Gastroesophageal sphincter (tissue), 4 donors: ENCODE results near the gene RIC8B. TPM values are rescaled to one million over a fixed set of nuclear protein-coding genes. Genes with fewer than 3 reads are reported as not detected.

Experiments used
- ATAC-seq: fragments of 150-250 bp; one replicate; pipeline ENCODE4 v1.9.1; 2016; ENCODE audit warnings: mild to moderate bottlenecking, moderate library complexity
- H3K27ac ChIP-seq, 4 donors: fragments of 200-600 bp; sonication (generic) in 3 of 4; 1 replicate in 3 of 4; 2 replicates in 1 of 4; pipeline ENCODE4 v1.5.1; 2016 to 2019
- H3K27me3 ChIP-seq: fragments of 200-600 bp; sonication (generic); one replicate; pipeline ENCODE4 v1.5.1; 2019
- H3K36me3 ChIP-seq, 2 donors: fragments of 200-600 bp; sonication (generic); one replicate each; pipeline ENCODE4 v1.5.1; 2019; ENCODE audit warnings: control low read depth in 1 of 2
- H3K4me1 ChIP-seq, 3 donors: fragments of 200-600 bp; sonication (generic); 1 replicate in 2 of 3; 2 replicates in 1 of 3; pipeline ENCODE4 v1.5.1; 2016 to 2019; ENCODE audit warnings: control low read depth in 2 of 3
- H3K4me3 ChIP-seq, 2 donors: fragments of 200-600 bp; sonication (generic); one replicate each; pipeline ENCODE4 v1.5.1; 2019; ENCODE audit warnings: mild to moderate bottlenecking in 1 of 2, moderate library complexity in 1 of 2
- H3K9me3 ChIP-seq, 3 donors: fragments of 200-600 bp; sonication (generic); one replicate each; pipeline ENCODE4 v1.5.1; 2017 to 2019; ENCODE audit warnings: control low read depth in 2 of 3
- EP300 ChIP-seq: sonication (generic); formaldehyde crosslinking; IDR thresholded peaks from one replicate; pipeline ENCODE4 v1.6.1; 2017; ENCODE audit warnings: antibody characterized with exemption, mild to moderate bottlenecking
- POLR2A ChIP-seq, 2 donors: fragments of 450-650 bp; IDR thresholded peaks; one replicate each; pipeline ENCODE4 v1.6.1; 2017; ENCODE audit warnings: antibody characterized with exemption in 2 of 2, mild to moderate bottlenecking in 2 of 2, moderate library complexity in 1 of 2
- POLR2AphosphoS5 ChIP-seq: sonication (generic); formaldehyde crosslinking; IDR thresholded peaks from one replicate; pipeline ENCODE4 v1.6.1; 2017; ENCODE audit warnings: antibody characterized with exemption
- WGBS, 2 donors: methylation state at CpG; one replicate each; pipeline ENCODE4 v1.1.5; 2018; ENCODE audit warnings: low coverage in 1 of 2; 5-methylcytosine and 5-hydroxymethylcytosine counted together
- total RNA-seq, 4 donors: library from RNA; depleted of rRNA; stranded (reverse); fragments of >200 nt; gene quantifications; one replicate each; pipeline ENCODE4 v1.1.0, GENCODE V29; 2016
- TF ChIP-seq, protein P1 (sequence below), 4 experiments: fragments of 200-600 bp in 2 of 4; fragments of 450-650 bp in 2 of 4; sonication (generic) in 1 of 4; IDR thresholded peaks; one replicate each; pipeline ENCODE4 v1.5.1; 2017 to 2019; ENCODE audit warnings: antibody characterized with exemption in 4 of 4, mild to moderate bottlenecking in 2 of 4, moderate library complexity in 2 of 4

The RIC8B gene
- total RNA-seq, 4 donors from 2014 or later, result 13.3 to 18.4 (median 15.6) TPM

DNA sequence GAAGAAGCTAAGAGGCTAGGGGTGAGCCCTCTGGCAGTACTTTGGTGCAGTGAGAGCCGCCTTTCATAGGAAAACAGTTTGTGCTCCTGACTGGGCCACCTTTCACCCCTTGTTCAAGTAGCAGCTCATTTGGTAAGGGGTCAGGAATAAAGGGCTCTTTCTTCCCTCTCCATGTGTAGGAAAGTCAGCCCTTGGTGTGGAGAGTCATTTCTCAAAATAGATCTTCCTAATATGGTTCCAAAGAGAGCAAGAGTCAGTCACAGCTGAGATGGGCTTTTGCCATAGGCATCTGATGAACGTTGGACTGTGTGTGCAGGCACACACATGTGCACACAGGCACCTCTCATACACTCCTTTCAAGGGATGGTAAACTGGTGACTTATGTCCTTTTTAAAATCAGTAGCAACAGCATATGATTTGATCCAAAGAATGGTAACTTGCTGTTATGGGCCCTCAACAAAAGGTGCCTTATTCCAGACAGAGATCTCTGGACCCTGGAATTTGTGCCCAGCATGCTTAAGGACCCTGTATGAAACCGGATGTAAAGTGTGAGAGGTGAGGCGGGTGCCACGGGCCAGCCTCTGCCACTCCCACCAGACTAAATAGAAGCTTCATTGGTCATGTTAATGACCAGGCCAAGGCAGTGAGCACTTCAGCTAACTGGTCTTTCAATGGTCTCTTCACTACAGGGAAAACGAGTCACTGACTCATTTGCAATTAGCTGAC is 16.7 kb upstream of the RIC8B start:
- Histone ChIP-seq H3K9me3 (no peaks in the 10 kb centered on the region), H3K27me3 (no peaks in the 10 kb centered on the region), H3K36me3 (no peaks in the 10 kb centered on the region), H3K4me1 (peaks cover 0 to 19% (median 3%) of the 10 kb centered on the region in 3 donors), H3K4me3 (no peak overlapping the region), H3K27ac (peak overlapping the region in 2 of 4 donors; percentile 42 to 65)
- WGBS, 2 donors, result 53 to 80% methylated on average over 5 to 6 of the region's 6 CpGs
- TF ChIP-seq EP300 (no peak), POLR2A (IDR thresholded peaks at IDR 0.05) (no peak), POLR2AphosphoS5 (no peak)
- TF ChIP-seq, protein P1, sequence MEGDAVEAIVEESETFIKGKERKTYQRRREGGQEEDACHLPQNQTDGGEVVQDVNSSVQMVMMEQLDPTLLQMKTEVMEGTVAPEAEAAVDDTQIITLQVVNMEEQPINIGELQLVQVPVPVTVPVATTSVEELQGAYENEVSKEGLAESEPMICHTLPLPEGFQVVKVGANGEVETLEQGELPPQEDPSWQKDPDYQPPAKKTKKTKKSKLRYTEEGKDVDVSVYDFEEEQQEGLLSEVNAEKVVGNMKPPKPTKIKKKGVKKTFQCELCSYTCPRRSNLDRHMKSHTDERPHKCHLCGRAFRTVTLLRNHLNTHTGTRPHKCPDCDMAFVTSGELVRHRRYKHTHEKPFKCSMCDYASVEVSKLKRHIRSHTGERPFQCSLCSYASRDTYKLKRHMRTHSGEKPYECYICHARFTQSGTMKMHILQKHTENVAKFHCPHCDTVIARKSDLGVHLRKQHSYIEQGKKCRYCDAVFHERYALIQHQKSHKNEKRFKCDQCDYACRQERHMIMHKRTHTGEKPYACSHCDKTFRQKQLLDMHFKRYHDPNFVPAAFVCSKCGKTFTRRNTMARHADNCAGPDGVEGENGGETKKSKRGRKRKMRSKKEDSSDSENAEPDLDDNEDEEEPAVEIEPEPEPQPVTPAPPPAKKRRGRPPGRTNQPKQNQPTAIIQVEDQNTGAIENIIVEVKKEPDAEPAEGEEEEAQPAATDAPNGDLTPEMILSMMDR (IDR thresholded peaks at IDR 0.05), result no peak
- no peak for ATAC-seq

DNA sequence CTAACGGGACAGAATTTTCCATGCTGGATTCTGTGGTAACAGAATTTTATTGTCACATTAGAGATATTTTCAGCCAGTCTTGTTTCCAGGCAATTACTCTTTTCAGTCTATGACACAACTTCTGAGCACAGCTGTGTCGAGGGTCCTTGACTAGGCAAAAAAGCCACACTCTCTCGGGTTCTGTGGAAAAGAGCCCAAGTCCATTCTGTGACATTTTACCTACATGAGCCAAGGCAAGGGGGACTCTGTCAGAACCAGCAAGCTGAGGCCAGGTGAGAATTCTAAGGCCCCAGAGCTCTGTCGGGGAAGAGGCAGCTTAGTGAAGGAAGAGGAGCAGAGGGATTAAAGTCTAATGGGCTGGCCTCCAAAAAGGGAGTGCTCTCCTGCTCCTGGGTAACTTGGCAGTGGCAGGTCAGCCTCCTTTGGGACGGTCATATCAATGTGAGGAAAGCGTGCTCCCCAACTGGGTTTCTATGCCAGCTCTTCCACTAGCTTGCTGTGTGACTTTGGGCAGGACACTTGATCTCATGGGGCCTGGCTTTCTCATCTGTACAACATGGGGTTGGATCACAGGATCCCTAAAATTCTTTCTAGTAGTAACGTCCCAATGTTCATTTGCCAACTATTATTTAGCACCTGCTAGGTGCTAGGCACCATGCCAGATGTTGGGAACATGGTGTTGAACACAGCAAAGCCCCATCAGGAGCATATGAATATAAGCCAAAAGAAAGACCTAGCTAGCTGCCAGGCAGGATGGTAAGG is 16.0 kb upstream of the RIC8B start:
- ATAC-seq, result no peak
- Histone ChIP-seq H3K4me3 (no peak overlapping the region), H3K4me1 (peaks cover 0 to 19% (median 3%) of the 10 kb centered on the region in 3 donors), H3K27ac (peak overlapping the region in 3 of 4 donors; percentile 23 to 65 (median 42)), H3K27me3 (no peaks in the 10 kb centered on the region), H3K36me3 (no peaks in the 10 kb centered on the region), H3K9me3 (no peaks in the 10 kb centered on the region)
- no peak for TF ChIP-seq POLR2AphosphoS5
- 73 to 86% methylated on average over 3 to 7 of the region's 7 CpGs for WGBS, 2 donors

DNA sequence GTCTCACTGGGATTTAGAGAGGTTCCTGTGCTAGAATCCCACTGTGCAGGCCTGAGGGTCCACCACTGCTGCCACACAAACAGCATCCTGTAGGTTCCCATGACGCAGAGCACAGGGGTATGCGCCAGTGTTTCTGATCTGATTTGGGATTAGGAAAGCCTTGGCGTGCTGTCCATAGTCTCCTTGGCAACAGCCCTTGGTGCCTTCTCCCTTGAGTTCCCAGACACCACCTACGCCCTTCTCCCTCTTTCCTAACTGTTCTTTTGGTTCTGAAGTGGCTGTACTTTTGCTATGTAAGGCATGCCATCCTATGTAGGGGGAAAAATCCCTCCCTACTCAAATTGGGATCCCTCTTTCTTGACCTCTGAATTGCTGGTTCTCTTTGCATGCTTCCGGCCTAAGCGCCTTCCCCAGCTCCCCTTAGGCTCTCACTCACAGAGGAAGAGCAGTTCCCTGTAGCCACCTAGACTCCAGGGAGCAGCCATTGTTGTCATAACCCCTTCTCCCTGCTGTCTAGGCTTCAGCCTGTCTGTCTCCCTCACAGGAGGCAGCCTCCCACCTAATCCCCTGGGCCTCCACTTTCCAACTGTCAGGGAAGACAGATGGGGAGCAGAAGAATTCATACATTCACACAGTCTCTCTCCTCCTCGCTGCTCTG is 14.8 kb upstream of the RIC8B start:
- ATAC-seq, result peak; percentile 37
- TF ChIP-seq EP300 (no peak), POLR2A (IDR thresholded peaks at IDR 0.05) (no peak), POLR2AphosphoS5 (no peak)
- TF ChIP-seq, protein P1 (IDR thresholded peaks at IDR 0.05), result no peak
- Histone ChIP-seq H3K36me3 (no peaks in the 10 kb centered on the region), H3K4me1 (peaks cover 0 to 19% (median 3%) of the 10 kb centered on the region in 3 donors), H3K9me3 (no peaks in the 10 kb centered on the region), H3K4me3 (no peak overlapping the region), H3K27me3 (no peaks in the 10 kb centered on the region), H3K27ac (peak overlapping the region in 3 of 4 donors; percentile 22 to 46 (median 42))
- 53 to 71% methylated on average over 3 to 5 of the region's 7 CpGs for WGBS, 2 donors

DNA sequence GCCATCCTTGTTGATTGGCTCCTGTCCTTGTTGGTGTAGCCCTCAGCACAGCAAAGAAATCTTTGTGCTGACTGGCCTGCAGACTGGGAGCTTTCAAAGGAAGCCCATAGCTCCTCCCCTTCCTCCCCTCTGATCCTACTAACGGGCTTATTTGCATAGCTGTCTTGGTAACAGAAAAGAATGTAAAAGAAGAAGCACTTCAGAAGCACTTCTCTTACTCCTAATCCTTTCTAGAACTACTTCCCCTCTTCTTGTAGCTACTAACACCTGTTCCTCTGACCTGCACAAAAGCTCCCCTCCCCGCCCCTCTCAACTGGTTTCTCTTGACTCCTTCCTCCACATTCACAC is 14.3 kb upstream of the RIC8B start:
- Histone ChIP-seq H3K27me3 (no peaks in the 10 kb centered on the region), H3K9me3 (no peaks in the 10 kb centered on the region), H3K27ac (peak overlapping the region in 3 of 4 donors; percentile 22 to 46 (median 42)), H3K4me3 (no peak overlapping the region), H3K36me3 (no peaks in the 10 kb centered on the region), H3K4me1 (peaks cover 0 to 19% (median 3%) of the 10 kb centered on the region in 3 donors)
- ATAC-seq, result peak; percentile 38
- 10 to 40% methylated on average over 1 to 2 of the region's 2 CpGs for WGBS, 2 donors
- no peak for TF ChIP-seq EP300
- no peak for TF ChIP-seq POLR2A (IDR thresholded peaks at IDR 0.05)
- TF ChIP-seq, protein P1 (IDR thresholded peaks at IDR 0.05), result no peak
- TF ChIP-seq POLR2AphosphoS5, result no peak

DNA sequence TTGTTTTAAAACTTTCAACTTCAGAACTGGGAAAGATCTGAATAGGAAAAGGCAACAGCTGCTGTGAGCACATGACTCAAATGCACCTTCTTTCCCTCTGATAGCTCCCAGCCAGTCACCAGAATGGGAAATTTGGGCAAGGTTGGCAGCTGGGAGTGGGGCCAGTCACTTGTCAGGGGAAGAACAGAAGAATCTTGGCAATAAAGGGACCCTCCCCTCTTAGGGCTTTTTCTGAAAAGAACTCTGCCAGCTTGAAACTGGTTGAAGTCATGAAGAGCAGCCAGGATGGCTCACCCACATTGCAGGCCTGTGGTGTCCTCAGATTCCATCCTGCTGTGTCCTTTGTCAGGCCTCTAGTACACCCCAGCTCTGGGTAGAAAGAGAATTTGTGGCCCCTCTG is 10.3 kb upstream of the RIC8B start:
- Histone ChIP-seq H3K36me3 (no peaks in the 10 kb centered on the region), H3K4me3 (no peak overlapping the region), H3K27me3 (no peaks in the 10 kb centered on the region), H3K4me1 (peaks cover 0 to 37% (median 3%) of the 10 kb centered on the region in 3 donors), H3K9me3 (no peaks in the 10 kb centered on the region), H3K27ac (no peak overlapping the region)
- TF ChIP-seq POLR2AphosphoS5, result no peak
- TF ChIP-seq, protein P1 (IDR thresholded peaks at IDR 0.05), result no peak
- no peak for TF ChIP-seq EP300
- no peak for ATAC-seq
